ENCODE measurements around the gene VSTM4. TPM values are rescaled to one million over a fixed set of nuclear protein-coding genes. Genes with fewer than 3 reads are reported as not detected.

The VSTM4 gene, protein sequence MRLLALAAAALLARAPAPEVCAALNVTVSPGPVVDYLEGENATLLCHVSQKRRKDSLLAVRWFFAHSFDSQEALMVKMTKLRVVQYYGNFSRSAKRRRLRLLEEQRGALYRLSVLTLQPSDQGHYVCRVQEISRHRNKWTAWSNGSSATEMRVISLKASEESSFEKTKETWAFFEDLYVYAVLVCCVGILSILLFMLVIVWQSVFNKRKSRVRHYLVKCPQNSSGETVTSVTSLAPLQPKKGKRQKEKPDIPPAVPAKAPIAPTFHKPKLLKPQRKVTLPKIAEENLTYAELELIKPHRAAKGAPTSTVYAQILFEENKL
- total RNA-seq: 17.8 and 20.1 TPM in 2 replicates

DNA sequence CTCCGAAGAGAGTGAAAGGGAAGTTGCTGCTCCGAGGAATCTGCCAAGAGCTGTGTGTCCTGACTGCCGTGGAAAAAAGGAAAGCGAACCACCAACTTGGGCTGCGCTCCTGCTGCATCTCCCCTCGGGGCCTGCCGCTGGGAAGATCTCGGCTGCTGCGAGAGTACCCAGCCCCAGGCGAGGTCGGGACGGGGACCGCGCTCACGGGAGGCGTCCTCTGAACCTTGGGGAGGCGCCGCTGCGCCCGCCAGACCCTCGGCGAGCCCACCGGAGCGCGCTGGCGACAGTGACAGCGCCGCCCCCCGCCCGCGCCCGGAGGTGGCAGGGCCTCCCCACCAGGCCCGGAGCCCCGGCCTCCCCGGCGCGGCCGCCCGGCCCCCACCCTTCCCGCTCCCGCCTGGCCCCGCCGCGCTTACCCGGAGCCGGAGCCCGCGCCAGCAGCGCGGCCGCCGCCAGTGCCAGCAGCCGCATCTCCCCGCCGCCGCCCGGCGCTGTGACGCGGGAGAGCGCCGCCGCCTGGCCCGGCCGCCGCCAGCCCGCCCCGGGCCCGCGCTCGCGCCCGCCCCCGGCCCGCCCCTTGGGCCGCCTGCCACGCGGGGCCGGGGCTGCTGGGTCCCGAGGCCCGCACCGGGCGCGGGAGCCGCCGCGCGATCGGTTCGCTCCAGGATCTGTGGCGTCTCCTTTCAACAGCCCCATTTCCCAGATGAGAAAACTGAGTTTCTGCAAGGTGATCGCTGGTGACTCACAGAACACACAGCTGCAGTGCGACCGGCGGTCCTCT, at the start of gene VSTM4:
Gene VSTM4 (minus strand): TSS at position 508 of the 781 bp plus-strand sequence. CDS start 37 bp downstream, at position 471.

DNA sequence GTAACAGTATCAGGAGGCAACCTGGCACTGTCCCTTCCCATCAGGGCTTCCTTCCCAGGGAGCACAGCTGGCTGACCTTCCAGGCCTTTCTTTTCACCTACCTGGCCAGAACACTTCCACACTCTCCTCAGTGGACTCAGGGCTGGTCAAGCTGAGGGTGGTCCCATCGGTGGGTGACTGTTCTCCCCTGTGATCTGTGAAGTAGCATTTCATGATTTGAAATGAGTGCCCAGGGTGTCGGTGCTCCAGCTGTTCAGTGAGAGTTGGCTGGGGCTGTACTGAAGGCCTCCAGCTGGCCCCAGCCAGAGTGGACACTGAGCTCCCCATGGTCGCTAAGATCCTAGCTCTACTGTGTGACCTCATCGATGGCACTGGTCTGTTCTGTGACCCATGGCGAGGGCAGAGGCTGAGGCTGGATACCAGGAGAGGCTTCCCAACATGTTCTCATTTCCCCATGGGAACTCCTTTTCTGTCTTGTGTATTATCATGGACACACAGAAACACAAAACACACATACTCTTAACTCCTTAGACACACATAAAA, 18.5 kb upstream of the VSTM4 start, which contains the start of gene FAM170B:
Gene FAM170B (minus strand): TSS at position 316 of the 543 bp plus-strand sequence. CDS start 103 bp downstream, at position 213.

Small RNAs within 50 kb of the gene (small RNA-seq; reads per million reads assigned to genes)
- not detected for gene MIR4294

Other genes starting within 250 kb of the VSTM4 start
- gene LRRC18, start 175.7 kb downstream of the VSTM4 start, total RNA-seq: not detected in 2 replicates
- gene FAM170B, start 18.5 kb upstream of the VSTM4 start, total RNA-seq: not detected in 2 replicates
- gene TMEM273, start 72.9 kb upstream of the VSTM4 start, total RNA-seq: not detected in 2 replicates
- under 0.01 TPM in 1 of 2 replicates, not detected in the other for gene C10orf71, start 183.6 kb upstream of the VSTM4 start, total RNA-seq

Data from articular chondrocyte of knee joint (primary cell).